ENCODE results near the gene NR1D1. TPM values are rescaled to one million over a fixed set of nuclear protein-coding genes. Genes with fewer than 3 reads are reported as not detected.
A peak's percentile ranks its signal among the peaks of the same experiment; 100 is the strongest.

Gene NR1D1
- total and polyA plus RNA-seq, 2 of the 13 experiments (the other 11 are each of a cell fraction or from before 2014, with no cell fraction given), result 2.1 to 2.7 TPM

DNA sequence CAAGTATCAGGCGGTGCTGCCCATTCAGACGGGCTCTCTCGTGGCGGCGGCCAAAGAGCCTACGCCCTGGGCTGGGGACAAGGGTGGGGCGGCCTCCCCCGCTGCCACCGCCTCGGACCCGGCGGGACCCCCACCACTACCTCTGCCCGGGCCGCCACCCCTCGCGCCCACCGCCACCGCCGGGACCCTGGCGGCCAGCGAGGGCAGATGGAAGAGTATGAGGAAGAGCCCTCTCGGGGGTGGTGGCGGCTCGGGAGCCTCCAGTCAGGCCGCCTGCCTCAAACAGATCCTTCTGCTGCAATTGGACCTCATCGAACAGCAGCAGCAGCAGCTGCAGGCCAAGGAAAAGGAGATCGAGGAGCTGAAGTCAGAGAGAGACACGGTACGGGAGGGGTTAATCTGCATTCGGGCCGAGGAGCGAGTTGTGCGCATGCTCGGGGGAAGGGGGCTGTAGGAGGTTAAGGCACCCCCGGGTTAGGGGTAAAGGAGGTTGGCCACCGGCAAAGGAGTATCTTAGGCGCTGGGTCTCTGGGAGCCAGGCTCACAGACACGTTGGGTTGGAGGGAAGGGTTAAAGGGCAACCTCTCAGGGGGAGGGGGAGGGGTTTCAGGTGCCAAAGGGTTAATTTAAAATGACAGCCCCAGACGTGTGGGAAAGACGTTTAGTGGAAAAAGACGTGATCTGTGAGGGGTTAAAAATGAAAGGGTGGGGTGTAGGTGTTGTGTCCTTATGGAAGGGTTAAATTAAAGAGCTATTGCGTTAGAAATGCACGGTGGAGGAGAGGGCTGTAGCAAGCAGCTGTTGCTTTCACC is 22.8 kb upstream of the NR1D1 start (continued):
- no peak for TF ChIP-seq MAFK (conservative IDR thresholded peaks at IDR 0.05 in 1 of 2, IDR thresholded peaks at IDR 0.05 in 1 of 2; ENCODE audit: low read length in 2 of 2)
- no peak for TF ChIP-seq GATAD1 (CRISPR knock-in tag; IDR thresholded peaks at IDR 0.05)
- no peak for TF ChIP-seq SNAI1 (CRISPR knock-in tag; IDR thresholded peaks at IDR 0.05; ENCODE audit: borderline replicate concordance)
- TF ChIP-seq CREB3 (CRISPR knock-in tag; IDR thresholded peaks at IDR 0.05), result no peak
- peak; percentile 33 for TF ChIP-seq JARID2 (CRISPR knock-in tag; IDR thresholded peaks at IDR 0.05; ENCODE audit: insufficient replicate concordance)
- TF ChIP-seq, protein P1, sequence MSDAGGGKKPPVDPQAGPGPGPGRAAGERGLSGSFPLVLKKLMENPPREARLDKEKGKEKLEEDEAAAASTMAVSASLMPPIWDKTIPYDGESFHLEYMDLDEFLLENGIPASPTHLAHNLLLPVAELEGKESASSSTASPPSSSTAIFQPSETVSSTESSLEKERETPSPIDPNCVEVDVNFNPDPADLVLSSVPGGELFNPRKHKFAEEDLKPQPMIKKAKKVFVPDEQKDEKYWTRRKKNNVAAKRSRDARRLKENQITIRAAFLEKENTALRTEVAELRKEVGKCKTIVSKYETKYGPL (CRISPR knock-in tag; IDR thresholded peaks at IDR 0.05), result no peak
- TF ChIP-seq, protein P2, sequence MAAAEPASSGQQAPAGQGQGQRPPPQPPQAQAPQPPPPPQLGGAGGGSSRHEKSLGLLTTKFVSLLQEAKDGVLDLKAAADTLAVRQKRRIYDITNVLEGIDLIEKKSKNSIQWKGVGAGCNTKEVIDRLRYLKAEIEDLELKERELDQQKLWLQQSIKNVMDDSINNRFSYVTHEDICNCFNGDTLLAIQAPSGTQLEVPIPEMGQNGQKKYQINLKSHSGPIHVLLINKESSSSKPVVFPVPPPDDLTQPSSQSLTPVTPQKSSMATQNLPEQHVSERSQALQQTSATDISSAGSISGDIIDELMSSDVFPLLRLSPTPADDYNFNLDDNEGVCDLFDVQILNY (CRISPR knock-in tag; conservative IDR thresholded peaks at IDR 0.05), result no peak
- TF ChIP-seq IRX3 (CRISPR knock-in tag; IDR thresholded peaks at IDR 0.05; ENCODE audit: borderline replicate concordance, low read depth), result 0 out of 2 replicates have a peak, but pooled peaks have one; percentile 61
- no peak; the same call in 1 of the 2 replicates for TF ChIP-seq ZNF234 (CRISPR knock-in tag; conservative IDR thresholded peaks at IDR 0.05)
- TF ChIP-seq, protein P3, sequence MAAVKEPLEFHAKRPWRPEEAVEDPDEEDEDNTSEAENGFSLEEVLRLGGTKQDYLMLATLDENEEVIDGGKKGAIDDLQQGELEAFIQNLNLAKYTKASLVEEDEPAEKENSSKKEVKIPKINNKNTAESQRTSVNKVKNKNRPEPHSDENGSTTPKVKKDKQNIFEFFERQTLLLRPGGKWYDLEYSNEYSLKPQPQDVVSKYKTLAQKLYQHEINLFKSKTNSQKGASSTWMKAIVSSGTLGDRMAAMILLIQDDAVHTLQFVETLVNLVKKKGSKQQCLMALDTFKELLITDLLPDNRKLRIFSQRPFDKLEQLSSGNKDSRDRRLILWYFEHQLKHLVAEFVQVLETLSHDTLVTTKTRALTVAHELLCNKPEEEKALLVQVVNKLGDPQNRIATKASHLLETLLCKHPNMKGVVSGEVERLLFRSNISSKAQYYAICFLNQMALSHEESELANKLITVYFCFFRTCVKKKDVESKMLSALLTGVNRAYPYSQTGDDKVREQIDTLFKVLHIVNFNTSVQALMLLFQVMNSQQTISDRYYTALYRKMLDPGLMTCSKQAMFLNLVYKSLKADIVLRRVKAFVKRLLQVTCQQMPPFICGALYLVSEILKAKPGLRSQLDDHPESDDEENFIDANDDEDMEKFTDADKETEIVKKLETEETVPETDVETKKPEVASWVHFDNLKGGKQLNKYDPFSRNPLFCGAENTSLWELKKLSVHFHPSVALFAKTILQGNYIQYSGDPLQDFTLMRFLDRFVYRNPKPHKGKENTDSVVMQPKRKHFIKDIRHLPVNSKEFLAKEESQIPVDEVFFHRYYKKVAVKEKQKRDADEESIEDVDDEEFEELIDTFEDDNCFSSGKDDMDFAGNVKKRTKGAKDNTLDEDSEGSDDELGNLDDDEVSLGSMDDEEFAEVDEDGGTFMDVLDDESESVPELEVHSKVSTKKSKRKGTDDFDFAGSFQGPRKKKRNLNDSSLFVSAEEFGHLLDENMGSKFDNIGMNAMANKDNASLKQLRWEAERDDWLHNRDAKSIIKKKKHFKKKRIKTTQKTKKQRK (IDR thresholded peaks at IDR 0.05; ENCODE audit: low read length), result no peak
- TF ChIP-seq, protein P4, sequence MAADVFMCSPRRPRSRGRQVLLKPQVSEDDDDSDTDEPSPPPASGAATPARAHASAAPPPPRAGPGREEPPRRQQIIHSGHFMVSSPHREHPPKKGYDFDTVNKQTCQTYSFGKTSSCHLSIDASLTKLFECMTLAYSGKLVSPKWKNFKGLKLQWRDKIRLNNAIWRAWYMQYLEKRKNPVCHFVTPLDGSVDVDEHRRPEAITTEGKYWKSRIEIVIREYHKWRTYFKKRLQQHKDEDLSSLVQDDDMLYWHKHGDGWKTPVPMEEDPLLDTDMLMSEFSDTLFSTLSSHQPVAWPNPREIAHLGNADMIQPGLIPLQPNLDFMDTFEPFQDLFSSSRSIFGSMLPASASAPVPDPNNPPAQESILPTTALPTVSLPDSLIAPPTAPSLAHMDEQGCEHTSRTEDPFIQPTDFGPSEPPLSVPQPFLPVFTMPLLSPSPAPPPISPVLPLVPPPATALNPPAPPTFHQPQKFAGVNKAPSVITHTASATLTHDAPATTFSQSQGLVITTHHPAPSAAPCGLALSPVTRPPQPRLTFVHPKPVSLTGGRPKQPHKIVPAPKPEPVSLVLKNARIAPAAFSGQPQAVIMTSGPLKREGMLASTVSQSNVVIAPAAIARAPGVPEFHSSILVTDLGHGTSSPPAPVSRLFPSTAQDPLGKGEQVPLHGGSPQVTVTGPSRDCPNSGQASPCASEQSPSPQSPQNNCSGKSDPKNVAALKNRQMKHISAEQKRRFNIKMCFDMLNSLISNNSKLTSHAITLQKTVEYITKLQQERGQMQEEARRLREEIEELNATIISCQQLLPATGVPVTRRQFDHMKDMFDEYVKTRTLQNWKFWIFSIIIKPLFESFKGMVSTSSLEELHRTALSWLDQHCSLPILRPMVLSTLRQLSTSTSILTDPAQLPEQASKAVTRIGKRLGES (CRISPR knock-in tag; IDR thresholded peaks at IDR 0.05; ENCODE audit: borderline replicate concordance), result no peak
- no peak for TF ChIP-seq PRDM10 (CRISPR knock-in tag; IDR thresholded peaks at IDR 0.05; ENCODE audit: low read depth)
- TF ChIP-seq MED13 (CRISPR knock-in tag; IDR thresholded peaks at IDR 0.05), result peak; percentile 6; the same call in 1 of the 2 replicates
- TF ChIP-seq MIER2 (CRISPR knock-in tag; IDR thresholded peaks at IDR 0.05), result no peak
- no peak for TF ChIP-seq ZNF432 (CRISPR knock-in tag; IDR thresholded peaks at IDR 0.05; ENCODE audit: borderline replicate concordance)
